Astrocyte (in vitro differentiated cells and primary cell): Measurements from ENCODE around the gene LRRC3B.

Experiments
- CTCF ChIP-seq: IDR thresholded peaks from 2 replicates; pipeline ENCODE4 v1.5.1; 2011; ENCODE audit warnings: low read depth, mild to moderate bottlenecking, inconsistent platforms, low read length, moderate library complexity; ENCODE audit not compliant: insufficient read depth
- EZH2 ChIP-seq: IDR thresholded peaks from 2 replicates; pipeline ENCODE4 v1.6.1; 2012; ENCODE audit warnings: mild to moderate bottlenecking, low read length, inconsistent platforms; ENCODE audit not compliant: insufficient read depth

- TF ChIP-seq CTCF (no peak), EZH2 (no peak)
Observed at GRCh38 chr3:26639339-26639738, 16.8 kb downstream of the LRRC3B start.
